Neuronal stem cell (in vitro differentiated cells): ENCODE measurements around the gene GRM8.

ENCODE experiments used
- DNase-seq: peaks from one replicate; pipeline ENCODE4 v3.0.0-alpha.2; 2013; ENCODE audit warnings: low spot score
- H2AFZ ChIP-seq: one replicate; pipeline ENCODE4 v1.6.1; 2013; ENCODE audit warnings: mild to moderate bottlenecking, low read length, inconsistent platforms
- H2AK5ac ChIP-seq: 2 replicates; pipeline ENCODE4 v1.6.1; 2013; ENCODE audit warnings: low read depth, mild to moderate bottlenecking, inconsistent platforms, low read length, moderate library complexity, mixed read lengths
- H2BK120ac ChIP-seq: 2 replicates; pipeline ENCODE4 v1.6.1; 2013; ENCODE audit warnings: low read depth, mild to moderate bottlenecking, inconsistent platforms, low read length, moderate library complexity, mixed read lengths
- H2BK12ac ChIP-seq: one replicate; pipeline ENCODE4 v1.6.1; 2013; ENCODE audit warnings: low read length, inconsistent platforms
- H2BK15ac ChIP-seq: 2 replicates; pipeline ENCODE4 v1.6.1; 2013; ENCODE audit warnings: mild to moderate bottlenecking, low read length, inconsistent platforms, mixed read lengths
- H2BK5ac ChIP-seq: one replicate; pipeline ENCODE4 v1.6.1; 2013; ENCODE audit warnings: inconsistent platforms, mild to moderate bottlenecking, low read length, moderate library complexity
- H3K14ac ChIP-seq: one replicate; pipeline ENCODE4 v1.6.1; 2013; ENCODE audit warnings: low read length, inconsistent platforms
- H3K18ac ChIP-seq: 2 replicates; pipeline ENCODE4 v1.6.1; 2013; ENCODE audit warnings: low read length, inconsistent platforms
- H3K23ac ChIP-seq: 2 replicates; pipeline ENCODE4 v1.6.1; 2013; ENCODE audit warnings: low read depth, mild to moderate bottlenecking, mixed read lengths, low read length, inconsistent platforms; ENCODE audit not compliant: poor library complexity
- H3K27ac ChIP-seq: replicated peaks from 3 replicates; pipeline ENCODE4 v1.5.1; 2013; ENCODE audit warnings: low read length, inconsistent platforms
- H3K27me3 ChIP-seq, 3 experiments: 2 replicates each; pipeline ENCODE4 v1.6.1; 2013; ENCODE audit warnings: low read length in 3 of 3, mild to moderate bottlenecking in 2 of 3, inconsistent platforms in 1 of 3, low read depth in 1 of 3, mixed read lengths in 1 of 3, moderate library complexity in 1 of 3; ENCODE audit not compliant: control insufficient read depth in 3 of 3, insufficient read depth in 3 of 3
- H3K36me3 ChIP-seq, 2 donors: replicated peaks in 1 of 2; 2 replicates each; pipeline ENCODE4 v1.6.1; 2013; ENCODE audit warnings: low read length in 2 of 2; ENCODE audit not compliant: control insufficient read depth in 2 of 2, insufficient read depth in 2 of 2
- H3K4ac ChIP-seq: 2 replicates; pipeline ENCODE4 v1.6.1; 2013; ENCODE audit warnings: inconsistent platforms, mild to moderate bottlenecking, low read length, moderate library complexity
- H3K4me1 ChIP-seq, 2 donors: 1 replicate in 1 of 2; 2 replicates in 1 of 2; pipeline ENCODE4 v1.6.1; 2013; ENCODE audit warnings: low read length in 2 of 2, low read depth in 1 of 2; ENCODE audit not compliant: control insufficient read depth in 2 of 2, insufficient read depth in 1 of 2
- H3K4me2 ChIP-seq: one replicate; pipeline ENCODE4 v1.6.1; 2013; ENCODE audit warnings: mild to moderate bottlenecking, low read length, inconsistent platforms; ENCODE audit not compliant: insufficient read depth, poor library complexity, severe bottlenecking
- H3K4me3 ChIP-seq, 2 donors: 2 replicates each; pipeline ENCODE4 v1.5.1; 2013; ENCODE audit warnings: low read length in 2 of 2, mild to moderate bottlenecking in 2 of 2, inconsistent platforms in 1 of 2, moderate library complexity in 1 of 2
- H3K79me1 ChIP-seq: one replicate; pipeline ENCODE4 v1.6.1; 2013; ENCODE audit warnings: low read depth, mild to moderate bottlenecking, inconsistent platforms, low read length, moderate library complexity
- H3K9ac ChIP-seq: one replicate; pipeline ENCODE4 v1.6.1; 2013; ENCODE audit warnings: mild to moderate bottlenecking, low read depth, low read length, inconsistent platforms; ENCODE audit not compliant: poor library complexity
- H3K9me3 ChIP-seq, 2 donors: replicated peaks in 1 of 2; 2 replicates each; pipeline versions ENCODE3 to v1.6.1; 2013; ENCODE audit warnings: low read length in 2 of 2, mild to moderate bottlenecking in 2 of 2, inconsistent platforms in 1 of 2, low read depth in 1 of 2, mixed read lengths in 1 of 2, moderate library complexity in 1 of 2; ENCODE audit not compliant: control insufficient read depth in 2 of 2, insufficient read depth in 1 of 2
- H4K8ac ChIP-seq: one replicate; pipeline ENCODE4 v1.6.1; 2013; ENCODE audit warnings: low read depth, mild to moderate bottlenecking, inconsistent platforms, low read length, moderate library complexity
- H4K91ac ChIP-seq: one replicate; pipeline ENCODE4 v1.6.1; 2013; ENCODE audit warnings: low read length, low read depth, mild to moderate bottlenecking, inconsistent platforms; ENCODE audit not compliant: poor library complexity
- WGBS, 2 donors: extraction: QIAGEN DNeasy Blood & Tissue Kit; methylation state at CpG; one replicate each; pipeline ENCODE4 v1.1.7; 2013; ENCODE audit warnings: missing lambda C conversion rate in 2 of 2, mixed read lengths in 1 of 2; ENCODE audit not compliant: insufficient read length in 2 of 2, insufficient replicate concordance in 1 of 2; ENCODE audit errors: extremely low coverage in 2 of 2; 5-methylcytosine and 5-hydroxymethylcytosine counted together

The GRM8 gene

DNA sequence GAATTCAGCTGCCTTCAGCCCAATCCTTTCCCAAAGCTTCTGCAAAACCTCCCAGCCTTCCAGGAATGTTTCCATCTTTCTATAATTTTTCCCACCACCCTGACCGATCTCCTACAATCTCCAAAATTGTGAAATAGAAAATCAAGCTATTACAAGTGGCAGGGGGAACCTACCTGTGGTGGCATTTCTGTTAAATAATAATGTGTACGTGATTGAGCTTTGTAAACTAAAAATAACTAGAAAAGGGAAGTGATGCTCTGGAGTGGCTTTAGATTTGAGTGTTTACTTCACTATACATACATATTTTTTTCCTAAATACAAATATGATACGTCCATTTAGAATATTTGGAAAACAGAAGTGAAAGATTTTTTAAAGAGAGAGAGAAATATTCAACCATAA lies 593.6 kb downstream of the GRM8 start:
- no peak overlapping the region for H2AK5ac ChIP-seq
- no CpG with 5 or more reads among the region's 3 CpGs for WGBS, 2 donors
- H4K8ac ChIP-seq, result no peak overlapping the region
- no peak overlapping the region for H2BK5ac ChIP-seq
- no peak overlapping the region for H3K27ac ChIP-seq
- H3K27me3 ChIP-seq, result no peaks in the 10 kb centered on the region
- H3K9me3 ChIP-seq, result no peaks in the 10 kb centered on the region
- H3K36me3 ChIP-seq, result no peaks in the 10 kb centered on the region
- no peak overlapping the region for H3K9ac ChIP-seq
- no peak overlapping the region for H2BK12ac ChIP-seq
- no peak for DNase-seq
- no peak overlapping the region for H3K4me3 ChIP-seq
- no peak overlapping the region for H3K18ac ChIP-seq
- no peak overlapping the region for H3K23ac ChIP-seq
- no peak overlapping the region for H3K4ac ChIP-seq
- no peak overlapping the region for H2AFZ ChIP-seq
- H3K4me1 ChIP-seq, result no peaks in the 10 kb centered on the region
- H3K14ac ChIP-seq, result no peak overlapping the region
- H3K79me1 ChIP-seq, result no peaks in the 10 kb centered on the region
- no peak overlapping the region for H2BK120ac ChIP-seq
- H4K91ac ChIP-seq, result no peak overlapping the region
- no peak overlapping the region for H3K4me2 ChIP-seq
- no peak overlapping the region for H2BK15ac ChIP-seq

DNA sequence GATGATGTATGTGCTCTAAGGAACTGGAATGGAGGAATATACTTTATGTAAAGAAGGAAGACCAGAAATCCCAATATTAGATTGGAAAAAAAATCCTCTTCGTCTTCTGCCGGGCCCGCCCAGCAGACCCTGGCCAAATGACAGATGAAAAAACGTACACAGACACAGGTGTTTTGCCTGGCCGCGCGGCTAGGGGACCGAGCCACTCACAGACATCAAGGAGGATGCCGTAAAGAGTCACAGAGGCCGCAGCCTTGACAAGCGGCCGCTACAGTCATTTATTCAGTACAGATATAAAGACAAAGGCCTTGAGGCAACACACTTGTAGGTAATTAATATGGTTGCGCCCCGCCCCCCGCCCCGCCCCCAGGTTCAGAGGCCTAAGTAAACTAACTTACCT lies 594.1 kb downstream of the GRM8 start:
- no peak overlapping the region for H4K8ac ChIP-seq
- no peaks in the 10 kb centered on the region for H3K4me1 ChIP-seq
- no peaks in the 10 kb centered on the region for H3K36me3 ChIP-seq
- H2BK5ac ChIP-seq, result no peak overlapping the region
- H3K14ac ChIP-seq, result no peak overlapping the region
- H2AFZ ChIP-seq, result no peak overlapping the region
- H3K27me3 ChIP-seq, result no peaks in the 10 kb centered on the region
- no CpG with 5 or more reads among the region's 16 CpGs for WGBS, 2 donors
- no peak overlapping the region for H3K27ac ChIP-seq
- no peak overlapping the region for H2BK120ac ChIP-seq
- no peak overlapping the region for H2BK12ac ChIP-seq
- no peak for DNase-seq
- no peak overlapping the region for H3K9ac ChIP-seq
- no peak overlapping the region for H3K23ac ChIP-seq
- no peak overlapping the region for H3K4me2 ChIP-seq
- H4K91ac ChIP-seq, result no peak overlapping the region
- no peak overlapping the region for H3K4ac ChIP-seq
- no peaks in the 10 kb centered on the region for H3K79me1 ChIP-seq
- no peak overlapping the region for H3K4me3 ChIP-seq
- H2AK5ac ChIP-seq, result no peak overlapping the region
- H3K18ac ChIP-seq, result no peak overlapping the region
- no peaks in the 10 kb centered on the region for H3K9me3 ChIP-seq
- H2BK15ac ChIP-seq, result no peak overlapping the region

DNA sequence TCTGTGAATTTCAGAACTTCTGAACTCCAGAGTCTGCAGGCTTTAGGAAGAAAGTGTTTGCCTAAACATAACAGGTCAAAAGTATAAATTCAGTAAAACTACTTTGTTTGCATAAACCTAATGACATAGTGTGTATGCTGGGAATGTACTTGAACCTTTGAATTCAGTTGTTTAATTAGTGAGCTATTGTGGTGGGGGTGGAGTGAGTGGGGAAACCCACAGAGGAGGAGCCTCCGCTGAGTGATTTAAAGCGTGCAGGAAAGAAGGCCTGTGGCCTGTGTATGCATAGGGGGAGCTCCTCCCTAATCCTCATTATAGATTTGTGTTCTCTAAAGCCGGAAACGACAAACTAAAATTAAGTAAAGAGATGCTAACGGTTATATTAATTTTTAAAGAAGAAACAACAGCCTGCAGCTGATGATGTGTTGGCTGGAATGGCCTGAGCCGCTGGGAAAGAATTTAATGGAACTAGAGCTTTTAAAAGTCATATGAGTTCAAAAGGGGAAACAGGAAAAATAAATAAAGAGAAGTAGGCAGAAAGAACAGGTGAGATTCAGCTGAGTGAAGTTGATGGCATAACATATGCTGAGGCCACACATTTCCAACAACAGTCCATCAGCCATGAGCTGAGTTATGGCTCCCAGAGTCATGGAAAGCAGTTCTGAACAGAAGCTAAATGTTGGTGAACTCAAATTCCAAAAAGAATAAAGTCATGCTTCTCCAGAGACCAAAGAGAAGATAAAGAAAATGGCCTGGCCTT lies 595.0 kb downstream of the GRM8 start:
- no peak overlapping the region for H3K27ac ChIP-seq
- H2BK120ac ChIP-seq, result no peak overlapping the region
- H4K91ac ChIP-seq, result no peak overlapping the region
- H3K4ac ChIP-seq, result no peak overlapping the region
- no peak overlapping the region for H2AFZ ChIP-seq
- H4K8ac ChIP-seq, result no peak overlapping the region
- no peak overlapping the region for H2AK5ac ChIP-seq
- H3K9me3 ChIP-seq, result no peaks in the 10 kb centered on the region
- no peaks in the 10 kb centered on the region for H3K4me1 ChIP-seq
- no peak overlapping the region for H2BK12ac ChIP-seq
- H2BK15ac ChIP-seq, result no peak overlapping the region
- H3K9ac ChIP-seq, result no peak overlapping the region
- no peaks in the 10 kb centered on the region for H3K36me3 ChIP-seq
- no peak overlapping the region for H2BK5ac ChIP-seq
- H3K23ac ChIP-seq, result no peak overlapping the region
- WGBS, 2 donors, result no CpG with 5 or more reads among the region's 6 CpGs
- no peak for DNase-seq
- no peak overlapping the region for H3K18ac ChIP-seq
- H3K4me2 ChIP-seq, result no peak overlapping the region
- H3K4me3 ChIP-seq, result no peak overlapping the region
- no peaks in the 10 kb centered on the region for H3K79me1 ChIP-seq
- H3K14ac ChIP-seq, result no peak overlapping the region
- H3K27me3 ChIP-seq, result no peaks in the 10 kb centered on the region

DNA sequence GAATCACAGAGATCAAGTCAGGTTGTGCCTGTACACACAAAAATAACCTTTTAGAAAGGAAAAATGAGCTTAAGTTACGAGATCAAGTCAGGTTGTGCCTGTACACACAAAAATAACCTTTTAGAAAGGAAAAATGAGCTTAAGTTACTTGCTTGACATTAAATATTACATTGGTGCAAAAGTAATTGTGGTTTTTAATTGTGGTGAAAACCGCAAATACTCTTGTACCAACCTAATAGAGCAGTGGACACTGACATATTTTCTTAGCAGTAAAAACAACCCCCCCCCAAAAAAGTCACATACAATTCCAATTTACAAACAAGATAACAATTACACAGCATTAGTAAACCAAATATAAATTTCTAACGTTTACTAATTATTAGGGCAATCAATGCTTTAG lies 595.6 kb downstream of the GRM8 start:
- Histone ChIP-seq H3K36me3 (no peaks in the 10 kb centered on the region), H3K79me1 (no peaks in the 10 kb centered on the region), H3K4ac (no peak overlapping the region), H3K27me3 (no peaks in the 10 kb centered on the region), H3K14ac (no peak overlapping the region), H2BK120ac (no peak overlapping the region), H3K9ac (no peak overlapping the region), H2AK5ac (no peak overlapping the region), H3K4me2 (no peak overlapping the region), H4K8ac (no peak overlapping the region), H2BK15ac (no peak overlapping the region), H2BK5ac (no peak overlapping the region), H3K4me3 (no peak overlapping the region), H3K9me3 (no peaks in the 10 kb centered on the region), H2AFZ (no peak overlapping the region), H3K4me1 (no peaks in the 10 kb centered on the region), H3K27ac (no peak overlapping the region), H2BK12ac (no peak overlapping the region), H4K91ac (no peak overlapping the region), H3K23ac (no peak overlapping the region), H3K18ac (no peak overlapping the region)
- DNase-seq, result no peak
- no CpG with 5 or more reads among the region's 3 CpGs for WGBS, 2 donors
